HUES6 (cell line): Measurements from ENCODE around the gene GLDC.
A peak's percentile ranks its signal among the peaks of the same experiment; 100 is the strongest.
"Not testable (repeated sequence)": the region's sequence is repeated elsewhere in the genome, so short reads cannot be mapped to it uniquely, and the experiment has no call there.

Experiments used
- H3K27ac ChIP-seq: 2 replicates; pipeline ENCODE4 v1.7.0; 2013; ENCODE audit warnings: low read depth, mild to moderate bottlenecking, low read length, inconsistent platforms
- H3K27me3 ChIP-seq: 2 replicates; pipeline ENCODE4 v1.6.1; 2013; ENCODE audit warnings: low read length; ENCODE audit not compliant: control insufficient read depth, insufficient read depth
- H3K36me3 ChIP-seq: 2 replicates; pipeline ENCODE4 v1.6.1; 2013; ENCODE audit warnings: low read length; ENCODE audit not compliant: control insufficient read depth, insufficient read depth
- H3K4me1 ChIP-seq: 2 replicates; pipeline ENCODE4 v1.6.1; 2013; ENCODE audit warnings: low read length; ENCODE audit not compliant: control insufficient read depth, insufficient read depth
- H3K4me3 ChIP-seq: 2 replicates; pipeline ENCODE4 v1.5.1; 2013; ENCODE audit warnings: low read depth, low read length
- H3K9ac ChIP-seq: one replicate; pipeline ENCODE4 v1.6.1; 2013; ENCODE audit warnings: mild to moderate bottlenecking, low read length
- H3K9me3 ChIP-seq: 2 replicates; pipeline ENCODE4 v1.6.1; 2013; ENCODE audit warnings: low read depth, low read length; ENCODE audit not compliant: control insufficient read depth, insufficient read depth

Gene GLDC

DNA sequence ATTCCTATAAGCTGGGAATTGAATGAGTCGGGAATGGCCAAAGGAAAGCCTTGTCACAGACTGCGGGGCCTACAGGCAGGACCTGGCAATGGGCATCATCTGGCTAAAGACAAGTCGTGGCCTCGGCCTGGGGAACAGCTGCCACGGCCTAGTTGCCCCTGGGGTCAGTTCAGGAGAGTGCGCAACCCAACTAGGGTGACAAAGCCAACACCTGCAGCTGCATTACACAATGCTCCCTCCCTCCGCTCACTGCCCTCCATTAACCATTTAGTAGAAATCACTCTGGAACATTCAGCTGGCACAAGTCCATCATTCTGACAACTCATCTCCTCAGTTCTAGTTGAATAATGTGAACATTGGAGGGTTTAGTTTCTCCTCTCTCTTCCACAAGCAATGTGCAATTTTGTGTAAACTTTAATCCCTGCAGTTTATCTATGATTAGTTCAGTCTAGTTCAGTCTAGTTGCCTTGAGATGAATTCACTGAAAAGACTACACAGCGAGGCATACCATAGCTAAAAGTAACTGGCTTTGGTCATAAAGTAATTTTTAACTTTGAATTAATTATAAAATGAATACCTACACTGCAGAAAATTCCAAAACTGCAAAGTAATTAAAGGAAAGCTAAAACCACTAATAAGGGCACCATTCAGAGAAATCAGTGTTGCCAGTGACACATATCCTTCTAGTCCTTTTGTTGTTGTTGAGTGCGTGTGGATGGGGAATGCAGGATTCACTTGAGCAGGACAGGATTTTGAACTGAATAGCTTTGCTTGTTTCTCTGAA lies 5.1 kb downstream of the GLDC start:
- H3K9me3 ChIP-seq, result no peaks in the 10 kb centered on the region
- H3K36me3 ChIP-seq, result peaks cover 16% of the 10 kb centered on the region
- H3K27ac ChIP-seq, result no peak overlapping the region
- peaks cover 7% of the 10 kb centered on the region; the same call in 1 of the 2 replicates for H3K4me1 ChIP-seq
- no peak overlapping the region for H3K4me3 ChIP-seq
- peaks cover 14% of the 10 kb centered on the region; the same call in 1 of the 2 replicates for H3K27me3 ChIP-seq
- H3K9ac ChIP-seq, result no peak overlapping the region

DNA sequence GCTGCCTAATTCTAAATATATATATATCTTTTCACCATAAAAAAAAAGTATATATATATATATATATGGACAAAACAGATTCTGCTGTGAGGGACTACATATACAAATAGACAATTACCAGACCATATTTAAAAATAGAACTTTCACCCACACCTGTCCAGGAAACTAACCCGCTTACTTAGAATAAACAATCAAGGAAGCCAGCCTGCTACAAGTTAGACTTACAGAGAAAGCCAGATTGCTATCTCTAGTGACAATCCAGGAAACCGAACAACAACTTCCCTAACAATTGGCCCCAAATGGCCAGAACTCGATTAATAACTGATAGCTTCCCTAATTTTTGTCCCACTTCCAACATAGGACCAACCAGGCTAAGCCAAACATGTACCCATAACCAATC lies 5.9 kb downstream of the GLDC start:
- Histone ChIP-seq H3K27ac (no peak overlapping the region), H3K9me3 (no peaks in the 10 kb centered on the region), H3K4me1 (peaks cover 7% of the 10 kb centered on the region; the same call in 1 of the 2 replicates), H3K9ac (no peak overlapping the region), H3K36me3 (peaks cover 16% of the 10 kb centered on the region), H3K4me3 (no peak overlapping the region), H3K27me3 (peaks cover 7% of the 10 kb centered on the region; the same call in 1 of the 2 replicates)

DNA sequence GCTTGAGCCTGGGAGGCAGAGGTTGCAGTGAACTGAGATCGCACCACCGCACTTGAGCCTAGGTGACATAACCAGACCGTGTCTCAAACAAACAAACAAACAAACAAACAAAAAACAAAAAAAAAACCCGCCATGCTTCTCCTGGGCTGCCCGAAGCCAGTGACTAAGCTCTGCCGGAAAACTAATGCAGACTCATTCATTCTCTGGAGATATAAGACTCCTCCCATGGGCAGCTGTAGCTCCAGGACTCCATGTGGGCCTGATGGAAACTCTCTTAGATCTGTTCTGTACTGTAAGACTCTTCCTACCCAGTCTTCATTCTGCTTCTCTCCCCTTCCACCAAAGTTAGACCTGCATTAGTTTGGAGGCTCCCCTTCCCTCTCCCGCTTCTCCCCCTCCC lies 11.1 kb downstream of the GLDC start:
- Histone ChIP-seq H3K36me3 (peaks cover 5% of the 10 kb centered on the region; the same call in 1 of the 2 replicates), H3K9me3 (no peaks in the 10 kb centered on the region), H3K9ac (no peak overlapping the region), H3K27me3 (no peaks in the 10 kb centered on the region), H3K27ac (no peak overlapping the region), H3K4me1 (peaks cover 28% of the 10 kb centered on the region), H3K4me3 (no peak overlapping the region)

DNA sequence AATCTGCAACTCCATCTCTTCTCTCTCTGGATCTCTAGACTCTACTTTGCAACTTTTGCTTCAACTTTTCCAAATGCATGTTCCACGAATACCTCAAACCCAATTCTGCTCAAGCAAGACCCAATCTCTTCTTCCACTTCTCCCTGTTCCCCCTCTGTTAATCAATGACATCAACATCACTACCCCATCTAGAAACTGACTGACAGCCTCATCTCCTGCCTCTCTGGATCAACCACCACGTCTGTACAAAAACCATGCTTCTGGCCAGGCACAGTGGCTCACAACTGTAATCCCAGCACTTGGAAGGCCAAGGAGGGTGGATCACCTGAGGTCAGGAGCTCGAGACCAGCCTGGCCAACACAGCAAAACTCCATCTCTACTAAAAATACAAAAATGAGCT lies 12.2 kb downstream of the GLDC start:
- peaks cover 5% of the 10 kb centered on the region; the same call in 1 of the 2 replicates for H3K36me3 ChIP-seq
- H3K4me1 ChIP-seq, result peaks cover 32% of the 10 kb centered on the region
- no peaks in the 10 kb centered on the region for H3K9me3 ChIP-seq
- H3K9ac ChIP-seq, result no peak overlapping the region
- no peak overlapping the region; the same call in 1 of the 2 replicates for H3K4me3 ChIP-seq
- H3K27me3 ChIP-seq, result no peaks in the 10 kb centered on the region
- no peak overlapping the region for H3K27ac ChIP-seq

DNA sequence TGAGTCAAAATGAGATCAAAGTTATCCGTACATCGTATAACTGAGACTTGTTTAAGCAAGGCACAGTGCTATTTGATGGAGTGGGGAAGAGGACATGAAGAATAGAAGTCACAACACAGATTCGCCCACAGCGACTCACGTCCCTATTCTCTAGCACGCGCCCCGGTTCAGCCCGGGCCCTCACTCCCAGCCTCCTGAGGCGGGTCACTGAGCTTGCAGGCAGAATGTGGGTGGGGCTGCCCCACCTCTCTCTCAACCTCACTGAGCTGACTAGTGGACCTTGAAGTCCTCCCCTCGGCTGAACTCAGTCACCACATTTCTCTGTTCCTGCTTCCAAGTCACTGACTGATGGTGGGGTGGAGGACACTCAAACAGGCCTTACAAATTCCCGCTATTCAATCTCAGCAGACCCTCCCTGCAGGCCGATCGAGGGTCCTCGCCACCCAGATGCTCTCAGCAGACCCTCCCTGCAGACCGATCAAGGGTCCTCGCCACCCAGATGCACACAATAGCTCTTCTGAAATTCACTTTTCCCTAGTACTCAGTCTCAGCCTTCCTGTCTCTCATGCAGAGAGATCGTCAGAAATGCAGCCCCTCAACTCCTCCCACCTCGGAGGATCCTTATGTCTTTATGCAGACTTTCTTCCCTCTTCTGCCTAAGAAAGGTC lies 12.9 kb downstream of the GLDC start:
- Histone ChIP-seq H3K36me3 (peaks cover 5% of the 10 kb centered on the region; the same call in 1 of the 2 replicates), H3K4me3 (peak overlapping the region; percentile 36; the same call in 1 of the 2 replicates), H3K9me3 (no peaks in the 10 kb centered on the region), H3K27ac (no peak overlapping the region), H3K4me1 (peaks cover 32% of the 10 kb centered on the region), H3K9ac (no peak overlapping the region), H3K27me3 (no peaks in the 10 kb centered on the region)

DNA sequence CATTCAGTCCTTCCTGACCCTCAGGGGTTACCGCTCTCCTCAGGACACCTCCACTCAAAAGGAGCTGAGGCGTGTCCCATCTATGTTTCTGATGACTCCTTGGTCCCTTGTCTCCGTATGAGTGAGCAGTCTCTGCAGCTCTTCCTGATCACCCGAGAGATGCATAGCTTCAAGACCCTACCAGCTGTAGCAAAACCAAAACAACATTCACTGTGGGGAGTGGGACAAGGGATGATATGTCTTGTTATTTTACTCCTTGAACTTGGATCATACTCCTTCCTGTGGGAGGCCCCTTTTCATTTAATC lies 14.4 kb downstream of the GLDC start:
- Histone ChIP-seq H3K27ac (no peak overlapping the region), H3K4me3 (no peak overlapping the region), H3K27me3 (no peaks in the 10 kb centered on the region), H3K9ac (no peak overlapping the region), H3K36me3 (peaks cover 5% of the 10 kb centered on the region; the same call in 1 of the 2 replicates), H3K4me1 (peaks cover 37% of the 10 kb centered on the region), H3K9me3 (no peaks in the 10 kb centered on the region)

DNA sequence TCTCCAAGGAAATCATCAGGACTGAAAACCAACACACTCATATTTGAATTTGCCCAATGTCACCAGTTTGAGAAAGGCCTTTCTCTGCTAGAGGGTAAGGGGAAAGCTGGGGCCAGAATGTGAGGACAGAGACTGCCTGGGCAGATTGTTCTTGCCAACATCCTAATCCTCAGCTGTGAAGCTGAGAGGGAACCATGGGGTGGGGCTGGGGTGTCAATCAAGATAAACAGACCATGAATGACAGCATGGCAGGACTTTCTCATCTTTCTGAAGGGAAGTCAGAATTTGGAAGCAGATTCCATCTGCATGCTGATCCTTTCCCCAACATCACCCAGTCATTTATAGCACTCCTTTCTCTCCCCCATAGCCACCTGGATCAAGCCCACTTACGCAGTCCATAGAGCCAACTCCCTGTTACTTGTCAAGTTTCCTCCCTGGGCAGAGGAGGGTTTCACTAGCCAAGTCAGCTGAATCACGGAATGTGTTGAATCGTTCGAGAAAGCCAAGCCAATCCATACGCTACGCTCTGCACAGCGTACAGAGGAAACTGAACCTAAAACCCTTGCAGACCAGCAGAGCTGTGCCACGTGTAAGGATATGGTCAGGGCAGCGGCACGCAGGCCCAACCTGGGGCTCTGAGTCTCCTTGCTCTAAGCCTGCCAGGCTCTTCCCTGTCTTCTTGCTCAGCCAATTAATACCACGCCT lies 14.9 kb downstream of the GLDC start:
- Histone ChIP-seq H3K27me3 (no peaks in the 10 kb centered on the region), H3K36me3 (peaks cover 5% of the 10 kb centered on the region; the same call in 1 of the 2 replicates), H3K4me1 (peaks cover 42% of the 10 kb centered on the region), H3K9me3 (no peaks in the 10 kb centered on the region), H3K4me3 (no peak overlapping the region), H3K27ac (no peak overlapping the region), H3K9ac (no peak overlapping the region)

DNA sequence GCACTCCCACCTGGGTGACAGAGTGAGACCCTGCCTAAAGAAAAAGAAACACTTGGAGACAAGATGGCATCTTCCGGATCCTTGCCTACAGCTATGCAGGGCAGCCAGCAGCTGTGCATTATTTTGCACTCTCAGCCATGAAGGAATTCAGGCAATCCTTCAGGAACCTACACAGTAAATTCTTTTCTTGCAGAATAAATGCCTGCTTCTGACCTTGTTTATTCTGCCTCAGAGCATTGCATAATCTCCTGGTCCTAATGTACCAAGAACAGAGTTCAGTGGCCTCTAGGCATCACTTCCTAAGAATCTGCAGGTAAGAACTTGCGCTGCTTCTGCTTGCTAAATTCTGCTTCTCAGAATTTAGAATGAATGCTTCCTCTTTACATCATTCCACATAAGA lies 16.8 kb downstream of the GLDC start:
- Histone ChIP-seq H3K9me3 (peaks cover 2% of the 10 kb centered on the region), H3K27ac (no peak overlapping the region), H3K27me3 (no peaks in the 10 kb centered on the region), H3K4me1 (peaks cover 43% of the 10 kb centered on the region), H3K36me3 (peaks cover 19% of the 10 kb centered on the region), H3K4me3 (no peak overlapping the region), H3K9ac (no peak overlapping the region)

DNA sequence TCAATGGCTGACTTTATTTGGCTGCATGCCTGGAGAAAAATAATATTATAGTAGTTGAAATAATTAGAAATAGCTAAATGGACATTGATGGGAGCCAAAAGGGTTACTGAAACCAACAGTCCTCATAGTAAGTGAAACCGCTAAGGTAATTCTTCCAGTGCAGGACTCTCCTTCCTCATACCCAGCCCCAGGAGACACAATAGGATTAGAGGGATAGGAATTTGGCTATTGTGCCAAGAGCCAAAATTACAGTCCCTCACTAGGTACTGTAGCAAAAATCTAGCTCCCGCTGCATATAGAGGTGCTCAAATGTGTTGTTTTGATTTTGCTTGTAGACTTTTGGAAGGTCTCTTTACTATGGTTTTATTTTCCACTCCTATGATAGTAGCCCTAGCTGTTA lies 20.2 kb downstream of the GLDC start:
- H3K9ac ChIP-seq, result no peak overlapping the region
- peaks cover 6% of the 10 kb centered on the region for H3K9me3 ChIP-seq
- no peak overlapping the region for H3K4me3 ChIP-seq
- H3K36me3 ChIP-seq, result peaks cover 16% of the 10 kb centered on the region
- peaks cover 18% of the 10 kb centered on the region for H3K4me1 ChIP-seq
- no peaks in the 10 kb centered on the region for H3K27me3 ChIP-seq
- no peak overlapping the region for H3K27ac ChIP-seq

DNA sequence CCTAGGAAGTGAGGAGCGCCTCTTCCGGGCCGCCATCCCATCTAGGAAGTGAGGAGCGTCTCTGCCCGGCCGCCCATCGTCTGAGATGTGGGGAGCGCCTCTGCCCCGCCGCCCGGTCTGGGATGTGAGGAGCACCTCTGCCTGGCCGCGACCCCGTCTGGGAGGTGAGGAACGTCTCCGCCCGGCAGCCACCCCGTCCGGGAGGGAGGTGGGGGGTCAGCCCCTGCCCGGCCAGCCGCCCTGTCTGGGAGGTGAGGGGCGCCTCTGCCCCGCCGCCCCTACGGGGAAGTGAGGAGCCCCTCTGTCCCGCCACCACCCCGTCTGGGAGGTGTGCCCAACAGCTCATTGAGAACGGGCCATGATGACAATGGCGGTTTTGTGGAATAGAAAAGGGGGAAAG lies 22.7 kb downstream of the GLDC start:
- H3K27me3 ChIP-seq, H3K27ac ChIP-seq, H3K9ac ChIP-seq, H3K9me3 ChIP-seq, H3K4me3 ChIP-seq: not testable (repeated sequence)
- H3K36me3 ChIP-seq, result peaks cover 29% of the 10 kb centered on the region
- peaks cover 14% of the 10 kb centered on the region; the same call in 1 of the 2 replicates for H3K4me1 ChIP-seq

DNA sequence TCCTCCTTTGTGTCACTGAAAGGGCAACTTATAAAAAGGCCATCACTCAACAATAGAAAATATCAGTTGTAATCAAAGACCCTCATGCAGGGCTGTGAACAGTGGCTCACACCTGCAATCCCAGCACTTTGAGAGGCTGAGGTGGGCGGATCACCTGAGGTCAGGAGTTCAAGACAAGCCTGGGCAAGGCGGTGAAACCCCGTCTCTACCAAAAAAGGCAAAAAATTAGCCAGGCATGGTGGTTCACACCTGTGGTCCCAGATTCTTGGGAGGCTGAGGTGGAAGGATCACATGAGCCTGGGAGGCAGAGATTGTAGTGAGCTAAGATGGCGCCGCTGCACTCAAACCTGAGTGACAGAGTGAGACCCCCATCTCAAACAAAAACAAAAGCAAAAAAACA lies 24.7 kb downstream of the GLDC start:
- Histone ChIP-seq H3K27ac (no peak overlapping the region), H3K4me3 (no peak overlapping the region), H3K4me1 (peaks cover 9% of the 10 kb centered on the region; the same call in 1 of the 2 replicates), H3K27me3 (no peaks in the 10 kb centered on the region), H3K9ac (no peak overlapping the region), H3K36me3 (peaks cover 36% of the 10 kb centered on the region), H3K9me3 (peaks cover 6% of the 10 kb centered on the region)
